SU-DHL-6 (cell line): Measurements from ENCODE around the gene MTG1.

Source experiments
- CTCF ChIP-seq: fragments of 200-600 bp; sonication (generic); IDR thresholded peaks from one replicate; pipeline ENCODE4 v1.5.1; 2017; ENCODE audit warnings: antibody characterized with exemption, mild to moderate bottlenecking, low read length, moderate library complexity; ENCODE audit not compliant: insufficient read depth, poor library complexity, severe bottlenecking
- EZH2phosphoT487 ChIP-seq: fragments of 200-600 bp; sonication (generic), shearing (Covaris generic); conservative IDR thresholded peaks from 2 replicates; pipeline ENCODE4 v1.6.1; 2018; ENCODE audit warnings: mild to moderate bottlenecking, antibody characterized with exemption, low read length, moderate library complexity, mixed read lengths

- TF ChIP-seq CTCF (no peak), EZH2phosphoT487 (no peak)
Measured at GRCh38 chr10:133464582-133465031, 70.7 kb downstream of the MTG1 start.
